IMR-90 (cell line): Measurements from ENCODE around the gene PCP4L1. TPM values are rescaled to one million over a fixed set of nuclear protein-coding genes. Genes with fewer than 3 reads are reported as not detected.
A peak's percentile ranks its signal among the peaks of the same experiment; 100 is the strongest.

Source experiments
- ATAC-seq: fragments of 200-7000 bp; cut with Tn5 transposase; 2 replicates; pipeline ENCODE4 v1.9.1; 2020; ENCODE audit warnings: low read depth, mild to moderate bottlenecking, moderate library complexity
- BruUV-seq: library from RNA; stranded (reverse); fragments of 400-500 nt; replicated peaks from 2 replicates; lab custom pipeline; 2021; lab: Mats Ljungman, UMichigan
- CTCF ChIA-PET: fragments of 300-600 bp; formaldehyde crosslinking; extraction: SDS; loops from one replicate; lab custom pipeline; 2021; ENCODE audit warnings: antibody characterized with exemption; lab: Yijun Ruan, JAX
- POLR2A ChIA-PET: fragments of 300-600 bp; sonication (Branson Sonifier 250); formaldehyde crosslinking; loops from one replicate; lab custom pipeline; 2022; ENCODE audit warnings: antibody characterized with exemption; ENCODE audit not compliant: unreplicated experiment; lab: Charles Lee
- DNase-seq: peaks from one replicate; pipeline ENCODE4 v3.0.0; 2013
- H2AFZ ChIP-seq: replicated peaks from 2 replicates; pipeline ENCODE3; 2013; ENCODE audit warnings: low read length, mild to moderate bottlenecking; ENCODE audit not compliant: poor library complexity
- H2AK5ac ChIP-seq: 2 replicates; pipeline ENCODE4 v1.6.1; 2013; ENCODE audit warnings: low read depth, low read length, inconsistent platforms
- H2AK9ac ChIP-seq: replicated peaks from 2 replicates; pipeline ENCODE3; 2013; ENCODE audit warnings: mild to moderate bottlenecking, low read depth, low read length, moderate library complexity; ENCODE audit not compliant: poor library complexity
- H2BK120ac ChIP-seq: 2 replicates; pipeline ENCODE4 v1.6.1; 2013; ENCODE audit warnings: low read depth, low read length, inconsistent platforms
- H2BK15ac ChIP-seq: 3 replicates; pipeline ENCODE4 v1.6.1; 2013; ENCODE audit warnings: low read depth, low read length, inconsistent platforms
- H2BK20ac ChIP-seq: 2 replicates; pipeline ENCODE4 v1.6.1; 2013; ENCODE audit warnings: low read depth, mild to moderate bottlenecking, inconsistent platforms, low read length, moderate library complexity
- H2BK5ac ChIP-seq: 2 replicates; pipeline ENCODE4 v1.6.1; 2013; ENCODE audit warnings: mild to moderate bottlenecking, low read depth, low read length, inconsistent platforms; ENCODE audit not compliant: poor library complexity, severe bottlenecking
- H3K14ac ChIP-seq: replicated peaks from 2 replicates; pipeline ENCODE4 v1.6.1; 2013; ENCODE audit warnings: low read depth, low read length, inconsistent platforms
- H3K18ac ChIP-seq: 2 replicates; pipeline ENCODE4 v1.6.1; 2013; ENCODE audit warnings: low read depth, low read length, control low read depth
- H3K23ac ChIP-seq: 2 replicates; pipeline ENCODE4 v1.6.1; 2013; ENCODE audit warnings: low read depth, low read length, inconsistent platforms
- H3K27ac ChIP-seq: 2 replicates; pipeline ENCODE4 v1.5.1; 2013; ENCODE audit warnings: mild to moderate bottlenecking, control low read depth, low read length; ENCODE audit not compliant: insufficient read depth
- H3K27me3 ChIP-seq: 2 replicates; pipeline ENCODE4 v1.6.1; 2013; ENCODE audit warnings: low read length; ENCODE audit not compliant: control insufficient read depth, insufficient read depth
- H3K36me3 ChIP-seq: 2 replicates; pipeline ENCODE4 v1.6.1; 2013; ENCODE audit warnings: low read length, mixed read lengths; ENCODE audit not compliant: control insufficient read depth, insufficient read depth
- H3K4ac ChIP-seq: 2 replicates; pipeline ENCODE4 v1.6.1; 2013; ENCODE audit warnings: low read depth, low read length, inconsistent platforms
- H3K4me1 ChIP-seq: 2 replicates; pipeline ENCODE4 v1.6.1; 2013; ENCODE audit warnings: low read length, mixed read lengths; ENCODE audit not compliant: control insufficient read depth, insufficient read depth
- H3K4me2 ChIP-seq: 2 replicates; pipeline ENCODE4 v1.6.1; 2013; ENCODE audit warnings: low read depth, mild to moderate bottlenecking, control low read depth, low read length, moderate library complexity
- H3K4me3 ChIP-seq: 2 replicates; pipeline ENCODE4 v1.5.1; 2013; ENCODE audit warnings: low read depth, mild to moderate bottlenecking, control low read depth, low read length, moderate library complexity; ENCODE audit not compliant: insufficient read depth
- H3K56ac ChIP-seq: 2 replicates; pipeline ENCODE4 v1.6.1; 2013; ENCODE audit warnings: low read length, inconsistent platforms; ENCODE audit not compliant: insufficient read depth; ENCODE audit errors: extremely low read depth
- H3K79me1 ChIP-seq, 2 experiments: 2 replicates each; pipeline ENCODE4 v1.6.1; 2013; ENCODE audit warnings: low read length in 2 of 2, inconsistent platforms in 1 of 2, low read depth in 1 of 2
- H3K9ac ChIP-seq: 2 replicates; pipeline ENCODE4 v1.6.1; 2013; ENCODE audit warnings: low read depth, low read length, control low read depth
- H3K9me1 ChIP-seq: 2 replicates; pipeline ENCODE4 v1.6.1; 2013; ENCODE audit warnings: low read length, inconsistent platforms; ENCODE audit not compliant: insufficient read depth
- H3K9me3 ChIP-seq: 2 replicates; pipeline ENCODE4 v1.6.1; 2013; ENCODE audit warnings: low read length; ENCODE audit not compliant: control insufficient read depth, insufficient read depth
- H4K20me1 ChIP-seq: 2 replicates; pipeline ENCODE4 v1.6.1; 2013; ENCODE audit warnings: low read length, inconsistent platforms; ENCODE audit not compliant: insufficient read depth
- H4K5ac ChIP-seq: 2 replicates; pipeline ENCODE4 v1.6.1; 2013; ENCODE audit warnings: mild to moderate bottlenecking, low read depth, low read length, control low read depth
- H4K8ac ChIP-seq, 2 experiments: 2 replicates each; pipeline ENCODE4 v1.6.1; 2013; ENCODE audit warnings: low read depth in 2 of 2, low read length in 2 of 2, control low read depth in 1 of 2, inconsistent platforms in 1 of 2
- H4K91ac ChIP-seq: 2 replicates; pipeline ENCODE4 v1.6.1; 2013; ENCODE audit warnings: low read depth, low read length, inconsistent platforms; ENCODE audit not compliant: insufficient read depth
- BHLHE40 ChIP-seq: fragments of 150-350 bp; IDR thresholded peaks from 2 replicates; pipeline ENCODE4 v1.6.1; 2016; ENCODE audit warnings: mild to moderate bottlenecking, low read depth, low read length
- CEBPB ChIP-seq: IDR thresholded peaks from 2 replicates; pipeline ENCODE4 v1.6.1; 2012; ENCODE audit warnings: low read depth, low read length, improper control_type of control experiment
- CHD1 ChIP-seq: IDR thresholded peaks from 2 replicates; pipeline ENCODE4 v1.6.1; 2012; ENCODE audit warnings: low read depth, low read length, improper control_type of control experiment
- FOS ChIP-seq: fragments of 150-350 bp; IDR thresholded peaks from 2 replicates; pipeline ENCODE4 v1.6.1; 2016; ENCODE audit warnings: low read depth, low read length
- MAZ ChIP-seq: IDR thresholded peaks from 2 replicates; pipeline ENCODE4 v1.6.1; 2012; ENCODE audit warnings: low read depth, mild to moderate bottlenecking, low read length, improper control_type of control experiment, moderate library complexity, borderline replicate concordance
- NFE2L2 ChIP-seq: fragments of 150-350 bp; IDR thresholded peaks from 2 replicates; pipeline ENCODE4 v1.6.1; 2016; ENCODE audit warnings: low read depth, mild to moderate bottlenecking, low read length
- POLR2A ChIP-seq: IDR thresholded peaks from 2 replicates; pipeline ENCODE4 v1.6.1; 2012; ENCODE audit warnings: mild to moderate bottlenecking, low read depth, low read length
- RAD21 ChIP-seq: IDR thresholded peaks from 2 replicates; pipeline ENCODE4 v1.6.1; 2012; ENCODE audit warnings: low read length, improper control_type of control experiment
- WGBS, 2 experiments: methylation state at CpG; one replicate each; pipeline versions ENCODE4 v1.1.5 to v1.1.7; 2013; ENCODE audit warnings: missing lambda C conversion rate in 2 of 2; ENCODE audit not compliant: insufficient read length in 1 of 2; ENCODE audit errors: extremely low coverage in 2 of 2; 5-methylcytosine and 5-hydroxymethylcytosine counted together
- dilution Hi-C: fragments of 300-500 bp; cut with HindIII; formaldehyde crosslinking; loops from one replicate; pipeline ENCODE4 v1.14.3; 2018; ENCODE audit warnings: low sequenced_read_pairs; ENCODE audit not compliant: unreplicated experiment
- in situ Hi-C: fragments of 300-500 bp; cut with MboI; formaldehyde crosslinking; loops from 3 replicates; pipeline ENCODE4 v1.14.3; 2019; ENCODE audit warnings: low sequenced_read_pairs, inconsistent platforms, mixed read lengths
- intact Hi-C: fragments of 100-400 bp; cut with micrococcal nuclease; formaldehyde crosslinking; loops from 2 replicates; pipeline ENCODE4 v1.10.0; 2022
- polyA plus RNA-seq, 3 experiments: library from polyadenylated mRNA; depleted of rRNA; stranded (reverse); fragments of >200 nt; gene quantifications; 2 replicates each; pipeline ENCODE4 v1.2.3, GENCODE V29; 2012; ENCODE audit warnings: low replicate concordance in 1 of 3
- total RNA-seq: library from RNA; depleted of rRNA; stranded (reverse); fragments of >200 nt; gene quantifications from 2 replicates; pipeline ENCODE4 v1.2.3, GENCODE V29; 2012
- TF ChIP-seq, protein P1 (sequence below): conservative IDR thresholded peaks from 2 replicates; pipeline ENCODE4 v1.5.1; 2012; ENCODE audit warnings: mild to moderate bottlenecking, low read depth, low read length, improper control_type of control experiment

Gene PCP4L1
- total and polyA plus RNA-seq, 2 of the 4 experiments (the other 2 are of a cell fraction), result not detected

- no peak for DNase-seq
- intact Hi-C loops, result no loop called here
Observed at GRCh38 chr1:161304927-161305866, 46.7 kb downstream of the PCP4L1 start.

More at GRCh38 chr1:161304927-161305866, 46.7 kb downstream of the PCP4L1 start:
- Histone ChIP-seq H2BK20ac (no peak overlapping the region), H3K27me3 (peaks cover 5% of the 10 kb centered on the region; the same call in 1 of the 2 replicates), H3K4me3 (peak overlapping the region; percentile 46), H3K27ac (no peak overlapping the region), H2AK9ac (peak overlapping the region; percentile 71), H3K18ac (no peak overlapping the region; the same call in 1 of the 2 replicates), H4K91ac (peak overlapping the region; percentile 51), H3K79me1 (no peaks in the 10 kb centered on the region; a peak in 1 of 4 replicates), H3K14ac (no peak overlapping the region), H3K9me3 (no peaks in the 10 kb centered on the region), H3K9me1 (peaks cover 7% of the 10 kb centered on the region; the same call in 1 of the 2 replicates), H2AFZ (no peak overlapping the region), H4K20me1 (no peaks in the 10 kb centered on the region), H3K4me2 (peak overlapping the region; percentile 71; the same call in 1 of the 2 replicates), H2BK15ac (no peak overlapping the region), H3K56ac (no peak overlapping the region), H4K8ac (peak overlapping the region; percentile 82 to 98; a peak in 2 of 4 replicates), H3K4ac (peak overlapping the region; percentile 59; the same call in 1 of the 2 replicates), H3K4me1 (peaks cover 10% of the 10 kb centered on the region; the same call in 1 of the 2 replicates), H4K5ac (peak overlapping the region; percentile 39; the same call in 1 of the 2 replicates), H2BK5ac (no peak overlapping the region), H3K23ac (no peak overlapping the region), H2AK5ac (0 out of 2 replicates have a peak overlapping the region, but pooled peaks have one; percentile 45), H3K9ac (peak overlapping the region; percentile 37), H2BK120ac (no peak overlapping the region), H3K36me3 (no peaks in the 10 kb centered on the region)
- ATAC-seq, result peak; percentile 26; the same call in 1 of the 2 replicates
- in situ Hi-C loops, result no loop called here
- POLR2A ChIA-PET, result no interaction called here
- CTCF ChIA-PET, result no interaction called here
- no TSS peak for BruUV-seq
- no peak for TF ChIP-seq CEBPB
- TF ChIP-seq NFE2L2, result no peak
- TF ChIP-seq RAD21, result no peak
- no peak for TF ChIP-seq FOS
- no peak for TF ChIP-seq MAZ
- TF ChIP-seq POLR2A, result no peak
- no peak for TF ChIP-seq BHLHE40
- TF ChIP-seq CHD1, result no peak
- TF ChIP-seq, protein P1, sequence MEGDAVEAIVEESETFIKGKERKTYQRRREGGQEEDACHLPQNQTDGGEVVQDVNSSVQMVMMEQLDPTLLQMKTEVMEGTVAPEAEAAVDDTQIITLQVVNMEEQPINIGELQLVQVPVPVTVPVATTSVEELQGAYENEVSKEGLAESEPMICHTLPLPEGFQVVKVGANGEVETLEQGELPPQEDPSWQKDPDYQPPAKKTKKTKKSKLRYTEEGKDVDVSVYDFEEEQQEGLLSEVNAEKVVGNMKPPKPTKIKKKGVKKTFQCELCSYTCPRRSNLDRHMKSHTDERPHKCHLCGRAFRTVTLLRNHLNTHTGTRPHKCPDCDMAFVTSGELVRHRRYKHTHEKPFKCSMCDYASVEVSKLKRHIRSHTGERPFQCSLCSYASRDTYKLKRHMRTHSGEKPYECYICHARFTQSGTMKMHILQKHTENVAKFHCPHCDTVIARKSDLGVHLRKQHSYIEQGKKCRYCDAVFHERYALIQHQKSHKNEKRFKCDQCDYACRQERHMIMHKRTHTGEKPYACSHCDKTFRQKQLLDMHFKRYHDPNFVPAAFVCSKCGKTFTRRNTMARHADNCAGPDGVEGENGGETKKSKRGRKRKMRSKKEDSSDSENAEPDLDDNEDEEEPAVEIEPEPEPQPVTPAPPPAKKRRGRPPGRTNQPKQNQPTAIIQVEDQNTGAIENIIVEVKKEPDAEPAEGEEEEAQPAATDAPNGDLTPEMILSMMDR, result no peak
- dilution Hi-C loops, result no loop called here
- no CpG with 5 or more reads among the region's 17 CpGs for WGBS, 2 experiments
